Prostate gland (tissue), 2 donors: Measurements from ENCODE around the gene GPR75.

Experiments used
- POLR2AphosphoS5 ChIP-seq: sonication (generic); formaldehyde crosslinking; IDR thresholded peaks from one replicate; pipeline ENCODE4 v1.6.1; 2017; ENCODE audit warnings: antibody characterized with exemption
- TF ChIP-seq, protein P1 (sequence below), 4 experiments: fragments of 200-600 bp in 2 of 4; fragments of 450-650 bp in 2 of 4; sonication (generic) in 2 of 4; IDR thresholded peaks; 1 replicate in 3 of 4; 2 replicates in 1 of 4; pipeline ENCODE4 v1.5.1; 2016 to 2019; ENCODE audit warnings: antibody characterized with exemption in 4 of 4, mild to moderate bottlenecking in 2 of 4, moderate library complexity in 2 of 4

DNA sequence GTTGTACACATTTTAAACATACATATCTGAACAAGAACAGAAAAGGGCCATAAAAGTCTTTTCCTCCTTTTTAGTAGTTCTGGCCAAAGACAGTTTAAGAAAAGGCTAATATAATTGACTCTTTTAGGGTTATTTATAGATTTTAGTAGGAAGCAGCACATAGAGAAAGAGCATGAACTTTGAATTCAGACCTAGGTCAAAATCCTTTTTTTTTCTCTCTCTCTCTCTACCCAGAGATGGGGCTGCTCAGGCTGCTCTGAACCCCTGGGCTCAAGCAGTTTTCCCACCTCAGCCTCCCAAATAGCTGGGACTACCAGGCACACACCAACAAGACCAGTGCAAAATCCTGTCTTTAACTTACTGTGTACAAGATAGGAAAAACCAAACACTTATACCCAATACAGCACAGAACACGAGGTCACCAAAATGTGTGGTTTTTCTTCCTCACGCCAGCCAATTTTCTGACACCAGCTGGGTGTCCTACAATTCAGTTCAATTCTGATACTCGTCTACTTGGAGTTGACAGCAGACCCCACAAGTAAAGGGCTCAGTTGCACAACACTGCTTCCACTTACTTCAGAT, 40.8 kb downstream of the GPR75 start:
- TF ChIP-seq, protein P1, sequence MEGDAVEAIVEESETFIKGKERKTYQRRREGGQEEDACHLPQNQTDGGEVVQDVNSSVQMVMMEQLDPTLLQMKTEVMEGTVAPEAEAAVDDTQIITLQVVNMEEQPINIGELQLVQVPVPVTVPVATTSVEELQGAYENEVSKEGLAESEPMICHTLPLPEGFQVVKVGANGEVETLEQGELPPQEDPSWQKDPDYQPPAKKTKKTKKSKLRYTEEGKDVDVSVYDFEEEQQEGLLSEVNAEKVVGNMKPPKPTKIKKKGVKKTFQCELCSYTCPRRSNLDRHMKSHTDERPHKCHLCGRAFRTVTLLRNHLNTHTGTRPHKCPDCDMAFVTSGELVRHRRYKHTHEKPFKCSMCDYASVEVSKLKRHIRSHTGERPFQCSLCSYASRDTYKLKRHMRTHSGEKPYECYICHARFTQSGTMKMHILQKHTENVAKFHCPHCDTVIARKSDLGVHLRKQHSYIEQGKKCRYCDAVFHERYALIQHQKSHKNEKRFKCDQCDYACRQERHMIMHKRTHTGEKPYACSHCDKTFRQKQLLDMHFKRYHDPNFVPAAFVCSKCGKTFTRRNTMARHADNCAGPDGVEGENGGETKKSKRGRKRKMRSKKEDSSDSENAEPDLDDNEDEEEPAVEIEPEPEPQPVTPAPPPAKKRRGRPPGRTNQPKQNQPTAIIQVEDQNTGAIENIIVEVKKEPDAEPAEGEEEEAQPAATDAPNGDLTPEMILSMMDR (IDR thresholded peaks at IDR 0.05) = no peak
- no peak for TF ChIP-seq POLR2AphosphoS5
